ENCODE measurements around the gene TNFRSF4. TPM values are rescaled to one million over a fixed set of nuclear protein-coding genes. Genes with fewer than 3 reads are reported as not detected.
A peak's percentile ranks its signal among the peaks of the same experiment; 100 is the strongest.

The TNFRSF4 gene
- total and polyA plus RNA-seq, 8 donors, result 0.26 to 5.0 (median 1.2) TPM

DNA sequence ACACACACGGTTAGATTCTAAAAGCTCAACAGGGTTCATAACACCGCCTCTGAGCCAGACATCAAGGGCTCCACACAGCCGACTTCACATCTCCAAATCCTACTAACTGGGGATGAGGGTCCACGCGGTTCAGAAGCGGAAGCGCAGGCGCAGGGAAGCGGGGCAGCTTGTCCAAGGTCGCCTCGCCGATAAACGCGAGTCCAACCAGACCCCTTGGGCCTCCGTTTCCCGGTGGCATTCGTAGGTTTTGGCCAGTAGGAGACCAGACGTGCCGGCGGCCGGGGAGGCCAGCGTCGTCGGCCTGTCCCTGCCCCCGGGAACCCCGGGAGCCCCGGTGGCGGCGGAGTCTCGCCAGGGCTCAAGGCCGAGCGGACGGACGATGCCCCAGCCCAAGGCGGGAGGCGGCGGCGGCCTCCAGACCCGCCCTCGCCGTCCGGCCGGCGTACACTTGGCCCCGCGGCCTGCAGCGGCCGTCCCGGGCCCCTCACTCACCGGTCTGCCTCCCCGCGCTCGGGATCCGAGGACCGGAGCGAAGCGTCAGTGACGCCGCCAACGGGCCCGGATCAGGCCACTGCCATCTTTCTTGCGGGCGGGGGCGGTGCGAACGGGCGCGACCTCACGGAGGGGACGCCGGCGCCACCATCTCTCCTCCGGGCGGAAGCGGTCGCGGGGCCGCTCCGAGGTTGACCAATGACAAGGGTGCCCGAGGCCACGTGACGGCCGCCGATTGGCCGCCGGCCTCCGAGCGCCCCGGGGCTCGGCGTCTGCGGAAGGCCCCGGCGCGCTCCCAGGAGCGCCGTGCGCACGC, 17.7 kb upstream of the TNFRSF4 start, which contains the start of gene SDF4:
Gene SDF4, minus strand, starts transcription at position 602 of the 808 bp plus-strand sequence. CDS start 3,229 bp downstream, outside the sequence.
- Histone ChIP-seq H3K9me3 (no peaks in the 10 kb centered on the region), H3K4me3 (peak within 1 kb of the TSS; percentile 91 to 100 (median 98)), H3K36me3 (peaks cover 0 to 11% (median 2%) of the 10 kb centered on the region in 3 donors), H3K27ac (peak within 1 kb of the TSS; percentile 64 to 82 (median 80)), H3K27me3 (no peaks in the 10 kb centered on the region), H3K4me1 (peaks cover 0 to 22% (median 9%) of the 10 kb centered on the region in 3 donors)
- FAIRE-seq (no peak), ATAC-seq (peak; percentile 97 to 98 (median 97)), DNase-seq (peak; percentile 96 to 99 (median 98))
- 0% methylated on average over 82 to 99 of the region's 99 CpGs for WGBS, 2 donors
- TF ChIP-seq, protein P1, sequence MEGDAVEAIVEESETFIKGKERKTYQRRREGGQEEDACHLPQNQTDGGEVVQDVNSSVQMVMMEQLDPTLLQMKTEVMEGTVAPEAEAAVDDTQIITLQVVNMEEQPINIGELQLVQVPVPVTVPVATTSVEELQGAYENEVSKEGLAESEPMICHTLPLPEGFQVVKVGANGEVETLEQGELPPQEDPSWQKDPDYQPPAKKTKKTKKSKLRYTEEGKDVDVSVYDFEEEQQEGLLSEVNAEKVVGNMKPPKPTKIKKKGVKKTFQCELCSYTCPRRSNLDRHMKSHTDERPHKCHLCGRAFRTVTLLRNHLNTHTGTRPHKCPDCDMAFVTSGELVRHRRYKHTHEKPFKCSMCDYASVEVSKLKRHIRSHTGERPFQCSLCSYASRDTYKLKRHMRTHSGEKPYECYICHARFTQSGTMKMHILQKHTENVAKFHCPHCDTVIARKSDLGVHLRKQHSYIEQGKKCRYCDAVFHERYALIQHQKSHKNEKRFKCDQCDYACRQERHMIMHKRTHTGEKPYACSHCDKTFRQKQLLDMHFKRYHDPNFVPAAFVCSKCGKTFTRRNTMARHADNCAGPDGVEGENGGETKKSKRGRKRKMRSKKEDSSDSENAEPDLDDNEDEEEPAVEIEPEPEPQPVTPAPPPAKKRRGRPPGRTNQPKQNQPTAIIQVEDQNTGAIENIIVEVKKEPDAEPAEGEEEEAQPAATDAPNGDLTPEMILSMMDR (IDR thresholded peaks at IDR 0.05), result no peak
- intact Hi-C loops (cut with DNase I), result no loop called here

DNA sequence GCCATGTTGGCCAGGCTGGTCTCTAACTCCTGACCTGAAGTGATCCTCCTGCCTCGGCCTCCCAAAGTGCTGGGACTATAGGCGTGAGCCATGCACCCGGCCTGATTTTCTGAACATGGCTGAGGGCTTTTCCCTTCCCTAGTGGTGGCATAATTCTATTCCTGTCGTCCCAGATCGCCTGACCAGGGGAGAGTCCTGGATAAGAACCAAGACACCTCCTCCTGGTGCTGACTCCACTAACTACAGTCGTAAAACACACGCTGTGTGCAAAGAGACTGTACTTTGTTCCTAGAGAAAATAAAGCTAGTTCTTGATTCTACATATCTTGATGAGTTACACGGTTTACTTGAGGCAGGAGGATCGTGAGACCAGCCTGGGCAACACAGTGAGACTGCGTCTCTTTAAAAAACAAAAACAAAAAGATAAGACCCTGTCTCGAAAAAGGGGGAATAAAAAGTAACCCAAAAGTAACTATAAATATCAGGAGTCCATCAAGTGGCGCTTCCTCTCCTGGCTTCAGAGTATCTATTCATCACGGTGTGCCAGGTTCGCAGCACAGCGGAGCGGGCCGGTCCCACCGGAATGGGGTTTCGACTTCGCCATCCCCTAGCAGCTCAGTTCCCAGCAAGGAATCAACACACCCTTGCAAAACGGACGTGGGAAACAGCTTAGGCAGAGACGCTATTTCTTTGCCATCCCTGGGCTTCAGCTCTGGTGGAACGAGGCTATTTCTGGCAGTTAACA, 16.9 kb upstream of the TNFRSF4 start:
- Histone ChIP-seq H3K4me3 (peak overlapping the region; percentile 91 to 100 (median 98)), H3K27me3 (no peaks in the 10 kb centered on the region), H3K9me3 (no peaks in the 10 kb centered on the region), H3K36me3 (peaks cover 0 to 11% (median 2%) of the 10 kb centered on the region in 3 donors), H3K27ac (peak overlapping the region in 3 of 4 donors; percentile 64 to 80 (median 80)), H3K4me1 (peaks cover 0 to 22% (median 9%) of the 10 kb centered on the region in 3 donors)
- FAIRE-seq (no peak), DNase-seq (no peak), ATAC-seq (peak in 3 of 4 donors; percentile 2 to 4 (median 3))
- intact Hi-C loops (cut with DNase I), result no loop called here
- 7 to 11% methylated on average over 24 of the region's 24 CpGs for WGBS, 2 donors
- TF ChIP-seq, protein P1 (IDR thresholded peaks at IDR 0.05), result no peak

DNA sequence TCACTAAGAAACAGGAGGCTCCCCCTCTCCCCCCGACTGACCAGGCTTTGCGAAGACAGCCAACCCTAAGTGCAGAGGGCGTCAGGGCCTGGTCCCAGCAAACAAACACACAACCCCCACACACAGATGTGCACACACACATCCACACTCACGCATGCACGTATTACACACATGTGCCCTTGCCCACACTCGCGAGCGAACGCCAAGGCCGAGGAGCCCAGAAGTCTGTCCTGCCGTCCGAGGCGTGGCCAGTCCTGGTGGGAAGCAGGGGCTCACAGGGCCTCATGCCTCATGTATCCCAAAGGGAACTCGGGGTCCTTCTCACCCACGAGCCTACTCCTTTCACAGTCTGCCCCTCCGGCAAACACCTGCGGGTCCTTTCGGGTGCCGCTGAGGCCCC, 15.8 kb upstream of the TNFRSF4 start:
- Histone ChIP-seq H3K36me3 (peaks cover 2 to 11% (median 2%) of the 10 kb centered on the region in 3 donors), H3K9me3 (no peaks in the 10 kb centered on the region), H3K27ac (no peak overlapping the region), H3K4me3 (peak overlapping the region in 2 of 4 donors; percentile 98 to 99), H3K27me3 (no peaks in the 10 kb centered on the region), H3K4me1 (peaks cover 0 to 22% (median 9%) of the 10 kb centered on the region in 3 donors)
- TF ChIP-seq, protein P1 (IDR thresholded peaks at IDR 0.05), result no peak
- DNase-seq (no peak), ATAC-seq (no peak), FAIRE-seq (no peak)
- intact Hi-C loops (cut with DNase I), result no loop called here
- 67 to 78% methylated on average over 19 of the region's 19 CpGs for WGBS, 2 donors

DNA sequence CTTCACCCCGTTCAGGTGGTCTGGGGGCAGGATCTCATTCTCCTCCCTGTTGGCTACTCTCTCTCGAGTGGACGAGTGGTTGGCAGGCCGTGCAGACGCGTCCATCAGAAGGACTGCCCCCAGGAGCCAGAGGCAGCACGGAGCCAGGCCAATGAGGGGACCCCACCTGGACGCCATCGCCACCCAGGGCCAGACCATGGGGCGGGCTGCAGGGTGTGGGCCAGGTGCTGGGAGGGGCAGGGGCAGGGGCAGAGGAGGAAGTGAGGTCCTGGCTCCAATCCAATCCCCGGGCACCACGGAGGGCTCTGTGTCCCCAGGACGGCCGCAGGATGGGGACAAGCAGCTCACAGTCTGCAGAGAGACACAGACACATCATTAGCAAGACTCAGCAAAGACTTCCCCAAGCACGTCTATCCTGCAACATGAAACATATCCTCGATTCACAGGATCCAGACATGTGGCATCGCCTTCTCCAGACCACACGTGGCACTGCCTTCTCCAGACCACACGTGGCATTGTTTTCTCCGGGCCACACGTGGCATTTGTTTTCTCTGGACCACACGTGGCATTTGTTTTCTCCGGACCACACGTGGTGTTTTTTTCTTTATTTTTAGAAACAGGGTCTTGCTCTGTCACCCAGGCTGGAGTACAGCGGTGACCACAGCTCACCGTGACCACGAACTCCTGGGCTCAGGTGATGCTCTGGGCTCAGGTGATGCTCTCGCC, 14.8 kb upstream of the TNFRSF4 start:
- no peak overlapping the region for H3K27ac ChIP-seq
- peaks cover 0 to 22% (median 9%) of the 10 kb centered on the region in 3 donors for H3K4me1 ChIP-seq
- no peak overlapping the region for H3K4me3 ChIP-seq
- TF ChIP-seq, protein P1 (IDR thresholded peaks at IDR 0.05), result no peak
- ATAC-seq, result no peak
- 88 to 90% methylated on average over 28 of the region's 28 CpGs for WGBS, 2 donors
- no peak for FAIRE-seq
- intact Hi-C loops (cut with DNase I), result no loop called here
- no peaks in the 10 kb centered on the region for H3K27me3 ChIP-seq
- peaks cover 2 to 11% (median 2%) of the 10 kb centered on the region in 3 donors for H3K36me3 ChIP-seq
- DNase-seq, result no peak
- no peaks in the 10 kb centered on the region for H3K9me3 ChIP-seq

All from pancreas (tissue), 10 donors.